Measurements from ENCODE around the gene MOGAT1. TPM values are rescaled to one million over a fixed set of nuclear protein-coding genes. Genes with fewer than 3 reads are reported as not detected.
A peak's percentile ranks its signal among the peaks of the same experiment; 100 is the strongest.

Gene MOGAT1
- total and polyA plus RNA-seq, 2 of the 13 experiments (the other 11 are each of a cell fraction or from before 2014, with no cell fraction given), result 0.98 to 4.3 TPM

DNA sequence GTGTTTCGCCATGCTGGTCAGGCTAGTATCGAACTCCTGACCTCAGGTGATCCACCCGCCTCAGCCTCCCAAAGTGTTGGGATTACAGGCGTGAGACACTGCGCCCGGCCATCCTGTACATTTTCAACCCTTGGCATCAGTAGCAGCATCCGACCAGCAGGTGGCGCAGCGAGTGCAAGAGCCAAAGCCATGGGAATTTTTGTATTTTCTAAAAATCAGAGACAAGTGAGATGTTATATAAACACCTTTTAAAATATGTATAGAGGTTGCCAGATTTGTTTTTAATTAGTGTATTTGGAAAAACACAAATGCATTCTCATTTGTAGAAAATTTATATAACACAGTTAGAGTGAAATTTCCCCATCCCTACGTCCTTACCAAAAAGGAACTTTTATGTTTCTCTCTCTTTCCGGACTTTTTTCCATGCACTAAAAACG is 36.8 kb downstream of the MOGAT1 start (continued):
- TF ChIP-seq CREB3 (CRISPR knock-in tag; IDR thresholded peaks at IDR 0.05) (no peak), ZNF589 (CRISPR knock-in tag; conservative IDR thresholded peaks at IDR 0.05) (no peak), ATF7 (IDR thresholded peaks at IDR 0.05) (no peak), ATF7 (CRISPR knock-in tag; IDR thresholded peaks at IDR 0.05) (no peak), HNRNPUL1 (IDR thresholded peaks at IDR 0.05; ENCODE audit: low read depth, low read length) (no peak), KDM5A (IDR thresholded peaks at IDR 0.05; ENCODE audit: borderline replicate concordance, low read length) (no peak; the same call in 1 of the 2 replicates), ZNF230 (CRISPR knock-in tag; IDR thresholded peaks at IDR 0.05) (0 out of 2 replicates have a peak, but pooled peaks have one; percentile 1), ATF3 (CRISPR knock-in tag; IDR thresholded peaks at IDR 0.05) (no peak), KDM4B (CRISPR knock-in tag; IDR thresholded peaks at IDR 0.05) (peak; percentile 81), ZNF282 (IDR thresholded peaks at IDR 0.05; ENCODE audit: partially characterized antibody) (no peak), HDAC2 (CRISPR knock-in tag; IDR thresholded peaks at IDR 0.05) (peak; percentile 66), ZNF431 (CRISPR knock-in tag; IDR thresholded peaks at IDR 0.05; ENCODE audit: borderline replicate concordance, low read depth) (0 out of 2 replicates have a peak, but pooled peaks have one; percentile 63), SNRNP70 (IDR thresholded peaks at IDR 0.05; ENCODE audit: low read depth, low read length) (no peak), BRF2 (CRISPR knock-in tag; IDR thresholded peaks at IDR 0.05) (0 out of 2 replicates have a peak, but pooled peaks have one; percentile 53), ZNF777 (CRISPR knock-in tag; IDR thresholded peaks at IDR 0.05) (no peak)
- TF ChIP-seq, protein P1, sequence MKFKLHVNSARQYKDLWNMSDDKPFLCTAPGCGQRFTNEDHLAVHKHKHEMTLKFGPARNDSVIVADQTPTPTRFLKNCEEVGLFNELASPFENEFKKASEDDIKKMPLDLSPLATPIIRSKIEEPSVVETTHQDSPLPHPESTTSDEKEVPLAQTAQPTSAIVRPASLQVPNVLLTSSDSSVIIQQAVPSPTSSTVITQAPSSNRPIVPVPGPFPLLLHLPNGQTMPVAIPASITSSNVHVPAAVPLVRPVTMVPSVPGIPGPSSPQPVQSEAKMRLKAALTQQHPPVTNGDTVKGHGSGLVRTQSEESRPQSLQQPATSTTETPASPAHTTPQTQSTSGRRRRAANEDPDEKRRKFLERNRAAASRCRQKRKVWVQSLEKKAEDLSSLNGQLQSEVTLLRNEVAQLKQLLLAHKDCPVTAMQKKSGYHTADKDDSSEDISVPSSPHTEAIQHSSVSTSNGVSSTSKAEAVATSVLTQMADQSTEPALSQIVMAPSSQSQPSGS (CRISPR knock-in tag; IDR thresholded peaks at IDR 0.05), result peak; percentile 46; the same call in 1 of the 2 replicates
- TF ChIP-seq, protein P2, sequence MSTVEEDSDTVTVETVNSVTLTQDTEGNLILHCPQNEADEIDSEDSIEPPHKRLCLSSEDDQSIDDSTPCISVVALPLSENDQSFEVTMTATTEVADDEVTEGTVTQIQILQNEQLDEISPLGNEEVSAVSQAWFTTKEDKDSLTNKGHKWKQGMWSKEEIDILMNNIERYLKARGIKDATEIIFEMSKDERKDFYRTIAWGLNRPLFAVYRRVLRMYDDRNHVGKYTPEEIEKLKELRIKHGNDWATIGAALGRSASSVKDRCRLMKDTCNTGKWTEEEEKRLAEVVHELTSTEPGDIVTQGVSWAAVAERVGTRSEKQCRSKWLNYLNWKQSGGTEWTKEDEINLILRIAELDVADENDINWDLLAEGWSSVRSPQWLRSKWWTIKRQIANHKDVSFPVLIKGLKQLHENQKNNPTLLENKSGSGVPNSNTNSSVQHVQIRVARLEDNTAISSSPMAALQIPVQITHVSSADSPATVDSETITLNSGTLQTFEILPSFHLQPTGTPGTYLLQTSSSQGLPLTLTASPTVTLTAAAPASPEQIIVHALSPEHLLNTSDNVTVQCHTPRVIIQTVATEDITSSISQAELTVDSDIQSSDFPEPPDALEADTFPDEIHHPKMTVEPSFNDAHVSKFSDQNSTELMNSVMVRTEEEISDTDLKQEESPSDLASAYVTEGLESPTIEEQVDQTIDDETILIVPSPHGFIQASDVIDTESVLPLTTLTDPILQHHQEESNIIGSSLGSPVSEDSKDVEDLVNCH (CRISPR knock-in tag; IDR thresholded peaks at IDR 0.05), result no peak
- TF ChIP-seq, protein P3, sequence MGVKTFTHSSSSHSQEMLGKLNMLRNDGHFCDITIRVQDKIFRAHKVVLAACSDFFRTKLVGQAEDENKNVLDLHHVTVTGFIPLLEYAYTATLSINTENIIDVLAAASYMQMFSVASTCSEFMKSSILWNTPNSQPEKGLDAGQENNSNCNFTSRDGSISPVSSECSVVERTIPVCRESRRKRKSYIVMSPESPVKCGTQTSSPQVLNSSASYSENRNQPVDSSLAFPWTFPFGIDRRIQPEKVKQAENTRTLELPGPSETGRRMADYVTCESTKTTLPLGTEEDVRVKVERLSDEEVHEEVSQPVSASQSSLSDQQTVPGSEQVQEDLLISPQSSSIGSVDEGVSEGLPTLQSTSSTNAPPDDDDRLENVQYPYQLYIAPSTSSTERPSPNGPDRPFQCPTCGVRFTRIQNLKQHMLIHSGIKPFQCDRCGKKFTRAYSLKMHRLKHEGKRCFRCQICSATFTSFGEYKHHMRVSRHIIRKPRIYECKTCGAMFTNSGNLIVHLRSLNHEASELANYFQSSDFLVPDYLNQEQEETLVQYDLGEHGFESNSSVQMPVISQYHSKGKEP (CRISPR knock-in tag; IDR thresholded peaks at IDR 0.05), result no peak
- TF ChIP-seq, protein P4, sequence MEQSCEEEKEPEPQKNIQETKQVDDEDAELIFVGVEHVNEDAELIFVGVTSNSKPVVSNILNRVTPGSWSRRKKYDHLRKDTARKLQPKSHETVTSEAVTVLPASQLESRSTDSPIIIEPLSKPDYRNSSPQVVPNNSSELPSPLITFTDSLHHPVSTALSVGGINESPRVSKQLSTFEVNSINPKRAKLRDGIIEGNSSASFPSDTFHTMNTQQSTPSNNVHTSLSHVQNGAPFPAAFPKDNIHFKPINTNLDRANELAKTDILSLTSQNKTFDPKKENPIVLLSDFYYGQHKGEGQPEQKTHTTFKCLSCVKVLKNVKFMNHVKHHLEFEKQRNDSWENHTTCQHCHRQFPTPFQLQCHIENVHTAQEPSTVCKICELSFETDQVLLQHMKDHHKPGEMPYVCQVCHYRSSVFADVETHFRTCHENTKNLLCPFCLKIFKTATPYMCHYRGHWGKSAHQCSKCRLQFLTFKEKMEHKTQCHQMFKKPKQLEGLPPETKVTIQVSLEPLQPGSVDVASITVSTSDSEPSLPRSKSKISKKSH (CRISPR knock-in tag; IDR thresholded peaks at IDR 0.05; ENCODE audit: borderline replicate concordance), result no peak

Data from HepG2 (cell line).